WTC11 (cell line): ENCODE results near the gene MAP3K5. TPM values are rescaled to one million over a fixed set of nuclear protein-coding genes. Genes with fewer than 3 reads are reported as not detected.

Experiments
- ATAC-seq: fragments of 200-7000 bp; cut with Tn5 transposase; 2 replicates; pipeline ENCODE4 v1.10.0; 2021; ENCODE audit warnings: mild to moderate bottlenecking, moderate library complexity
- CTCF ChIA-PET: fragments of 300-600 bp; sonication (Branson Sonifier 250); formaldehyde crosslinking; loops from one replicate; lab custom pipeline; 2021; ENCODE audit warnings: antibody characterized with exemption; lab: Charles Lee
- POLR2A ChIA-PET: fragments of 350-600 bp; sonication (Branson Sonifier 250); formaldehyde crosslinking; loops from one replicate; lab custom pipeline; 2021; ENCODE audit warnings: antibody characterized with exemption; lab: Charles Lee
- DNase-seq: peaks from one replicate; pipeline ENCODE4 v3.0.0; 2021; ENCODE audit warnings: low spot score
- H3K27ac Mint-ChIP-seq: 2 replicates; pipeline ENCODE4 v1.8.0; 2021; ENCODE audit warnings: mixed read lengths
- H3K27me3 Mint-ChIP-seq: 2 replicates; pipeline ENCODE4 v1.8.0; 2021; ENCODE audit warnings: low read depth, mild to moderate bottlenecking, moderate library complexity, mixed read lengths
- H3K36me3 Mint-ChIP-seq: 2 replicates; pipeline ENCODE4 v1.8.0; 2021; ENCODE audit warnings: mixed read lengths
- H3K4me1 Mint-ChIP-seq: 2 replicates; pipeline ENCODE4 v1.8.0; 2022; ENCODE audit warnings: mixed read lengths
- H3K4me3 Mint-ChIP-seq: 2 replicates; pipeline ENCODE4 v1.8.0; 2021; ENCODE audit warnings: mild to moderate bottlenecking, moderate library complexity, mixed read lengths
- H3K9me3 Mint-ChIP-seq: 2 replicates; pipeline ENCODE4 v1.8.0; 2021; ENCODE audit warnings: mixed read lengths
- CBFB ChIP-seq: sonication (generic); formaldehyde crosslinking; IDR thresholded peaks from 2 replicates; pipeline ENCODE4 v1.8.1; 2022; ENCODE audit warnings: mild to moderate bottlenecking, low read depth, missing genetic modification reagents
- E2F1 ChIP-seq: sonication (generic); formaldehyde crosslinking; IDR thresholded peaks from 2 replicates; pipeline ENCODE4 v1.8.0; 2022; ENCODE audit warnings: mild to moderate bottlenecking, missing genetic modification reagents
- E2F4 ChIP-seq: sonication (generic); formaldehyde crosslinking; IDR thresholded peaks from 2 replicates; pipeline ENCODE4 v1.8.1; 2022; ENCODE audit warnings: low read depth, mild to moderate bottlenecking, moderate library complexity, missing genetic modification reagents, borderline replicate concordance
- E2F5 ChIP-seq: sonication (generic); formaldehyde crosslinking; IDR thresholded peaks from 2 replicates; pipeline ENCODE4 v1.8.1; 2022; ENCODE audit warnings: mild to moderate bottlenecking, moderate library complexity, missing genetic modification reagents
- EMX1 ChIP-seq: fragments of 250-450 bp; sonication (Bioruptor Pico); IDR thresholded peaks from 2 replicates; pipeline ENCODE4 v1.8.0; 2021; ENCODE audit warnings: mild to moderate bottlenecking
- FOXK1 ChIP-seq: sonication (generic); formaldehyde crosslinking; IDR thresholded peaks from 2 replicates; pipeline ENCODE4 v1.8.0; 2022; ENCODE audit warnings: mild to moderate bottlenecking, moderate library complexity, missing genetic modification reagents
- FOXP1 ChIP-seq: sonication (generic); formaldehyde crosslinking; IDR thresholded peaks from 2 replicates; pipeline ENCODE4 v1.8.0; 2022; ENCODE audit warnings: missing genetic modification reagents, mild to moderate bottlenecking, moderate library complexity, borderline replicate concordance
- IRF2 ChIP-seq: sonication (generic); formaldehyde crosslinking; IDR thresholded peaks from 2 replicates; pipeline ENCODE4 v1.8.0; 2022; ENCODE audit warnings: low read depth, missing genetic modification reagents, borderline replicate concordance
- MAX ChIP-seq: sonication (generic); formaldehyde crosslinking; IDR thresholded peaks from 2 replicates; pipeline ENCODE4 v1.8.0; 2022; ENCODE audit warnings: mild to moderate bottlenecking, missing genetic modification reagents
- NFATC4 ChIP-seq: fragments of 250-450 bp; sonication (Bioruptor Pico); IDR thresholded peaks from 2 replicates; pipeline ENCODE4 v1.9.0; 2021; ENCODE audit warnings: mild to moderate bottlenecking
- NFYB ChIP-seq: sonication (generic); formaldehyde crosslinking; conservative IDR thresholded peaks from 2 replicates; pipeline ENCODE4 v1.8.0; 2022; ENCODE audit warnings: low read depth, missing genetic modification reagents
- PRRX2 ChIP-seq: fragments of 250-450 bp; sonication (Bioruptor Pico); IDR thresholded peaks from 2 replicates; pipeline ENCODE4 v1.8.0; 2021; ENCODE audit warnings: mild to moderate bottlenecking
- RELA ChIP-seq: sonication (generic); formaldehyde crosslinking; IDR thresholded peaks from 2 replicates; pipeline ENCODE4 v1.8.1; 2022; ENCODE audit warnings: missing genetic modification reagents, mild to moderate bottlenecking, borderline replicate concordance
- SP1 ChIP-seq: sonication (generic); formaldehyde crosslinking; conservative IDR thresholded peaks from 2 replicates; pipeline ENCODE4 v1.8.1; 2022; ENCODE audit warnings: missing genetic modification reagents
- TEAD1 ChIP-seq: sonication (generic); formaldehyde crosslinking; IDR thresholded peaks from 2 replicates; pipeline ENCODE4 v1.8.0; 2022; ENCODE audit warnings: mild to moderate bottlenecking, missing genetic modification reagents
- USF1 ChIP-seq: sonication (generic); formaldehyde crosslinking; IDR thresholded peaks from 2 replicates; pipeline ENCODE4 v1.8.0; 2022; ENCODE audit warnings: mild to moderate bottlenecking, missing genetic modification reagents
- ZNF232 ChIP-seq: sonication (generic); formaldehyde crosslinking; IDR thresholded peaks from 2 replicates; pipeline ENCODE4 v1.8.0; 2022; ENCODE audit warnings: mild to moderate bottlenecking, missing genetic modification reagents
- ZNF263 ChIP-seq: sonication (generic); formaldehyde crosslinking; IDR thresholded peaks from 2 replicates; pipeline ENCODE4 v1.8.1; 2022; ENCODE audit warnings: low read depth, mild to moderate bottlenecking, moderate library complexity, missing genetic modification reagents
- ZNF512 ChIP-seq: sonication (generic); formaldehyde crosslinking; IDR thresholded peaks from 2 replicates; pipeline ENCODE4 v1.8.1; 2022; ENCODE audit warnings: missing genetic modification reagents, borderline replicate concordance
- ZNF671 ChIP-seq: fragments of 250-450 bp; sonication (Bioruptor Pico); IDR thresholded peaks from 2 replicates; pipeline ENCODE4 v1.8.0; 2021; ENCODE audit warnings: mild to moderate bottlenecking
- total RNA-seq: library from RNA; stranded (reverse); gene quantifications from 3 replicates; pipeline ENCODE4 v1.2.3, GENCODE V29; 2021
- TF ChIP-seq, protein P1 (sequence below): fragments of 250-450 bp; sonication (Bioruptor Pico); IDR thresholded peaks from 2 replicates; pipeline ENCODE4 v2.1.2; 2022; ENCODE audit warnings: mild to moderate bottlenecking, moderate library complexity
- TF ChIP-seq, protein P2 (sequence below): sonication (generic); formaldehyde crosslinking; IDR thresholded peaks from 2 replicates; pipeline ENCODE4 v1.8.1; 2023; ENCODE audit warnings: mild to moderate bottlenecking, missing genetic modification reagents
- TF ChIP-seq, protein P3 (sequence below): fragments of 250-450 bp; sonication (Bioruptor Pico); IDR thresholded peaks from 2 replicates; pipeline ENCODE4 v1.9.0; 2021; ENCODE audit warnings: mild to moderate bottlenecking, borderline replicate concordance

The MAP3K5 gene
- total RNA-seq, 1 experiment from 2014 or later, result 1.6 TPM

DNA sequence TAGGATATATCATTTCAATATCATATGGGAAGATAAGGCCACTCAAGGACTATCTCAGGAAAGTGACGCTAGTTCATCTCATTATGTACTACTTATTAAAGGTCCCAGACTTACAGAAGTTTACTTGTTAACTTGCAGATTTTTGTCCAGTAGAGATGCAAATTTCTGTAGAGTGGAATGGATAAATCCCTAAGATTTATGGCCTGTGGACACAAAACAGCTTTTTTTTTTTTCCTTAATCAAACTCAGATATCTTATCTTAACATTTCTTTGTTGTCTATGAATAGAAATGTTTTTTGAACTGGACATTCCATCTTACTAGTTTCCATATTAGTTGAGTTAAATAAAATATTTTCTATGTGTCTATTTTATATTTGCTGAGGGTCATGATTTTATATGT lies 131.6 kb downstream of the MAP3K5 start (continued):
- no peak for TF ChIP-seq E2F1 (CRISPR knock-in tag)
- no peak for TF ChIP-seq FOXP1 (CRISPR knock-in tag)
- TF ChIP-seq PRRX2 (CRISPR knock-in tag), result no peak
- TF ChIP-seq MAX (CRISPR knock-in tag), result no peak
- no peak for TF ChIP-seq RELA (CRISPR knock-in tag)
- no peak for TF ChIP-seq ZNF671 (CRISPR knock-in tag)
- TF ChIP-seq IRF2, result no peak
- no peak for TF ChIP-seq ZNF232
- TF ChIP-seq, protein P1, sequence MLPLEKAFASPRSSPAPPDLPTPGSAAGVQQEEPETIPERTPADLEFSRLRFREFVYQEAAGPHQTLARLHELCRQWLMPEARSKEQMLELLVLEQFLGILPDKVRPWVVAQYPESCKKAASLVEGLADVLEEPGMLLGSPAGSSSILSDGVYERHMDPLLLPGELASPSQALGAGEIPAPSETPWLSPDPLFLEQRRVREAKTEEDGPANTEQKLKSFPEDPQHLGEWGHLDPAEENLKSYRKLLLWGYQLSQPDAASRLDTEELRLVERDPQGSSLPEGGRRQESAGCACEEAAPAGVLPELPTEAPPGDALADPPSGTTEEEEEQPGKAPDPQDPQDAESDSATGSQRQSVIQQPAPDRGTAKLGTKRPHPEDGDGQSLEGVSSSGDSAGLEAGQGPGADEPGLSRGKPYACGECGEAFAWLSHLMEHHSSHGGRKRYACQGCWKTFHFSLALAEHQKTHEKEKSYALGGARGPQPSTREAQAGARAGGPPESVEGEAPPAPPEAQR, result no peak
- TF ChIP-seq SP1 (CRISPR knock-in tag), result no peak

- H3K36me3 Mint-ChIP-seq, result no peaks in the 10 kb centered on the region
- no peaks in the 10 kb centered on the region for H3K9me3 Mint-ChIP-seq
- ATAC-seq (no peak), DNase-seq (no peak)
- H3K4me1 Mint-ChIP-seq, result no peaks in the 10 kb centered on the region
- ChIA-PET POLR2A (no interaction called here), CTCF (no interaction called here)
- no peak overlapping the region for H3K27ac Mint-ChIP-seq
- TF ChIP-seq E2F4 (CRISPR knock-in tag) (no peak), NFYB (CRISPR knock-in tag) (no peak), USF1 (CRISPR knock-in tag) (no peak), ZNF512 (CRISPR knock-in tag) (no peak), EMX1 (CRISPR knock-in tag) (no peak), E2F5 (CRISPR knock-in tag) (no peak), FOXK1 (CRISPR knock-in tag) (no peak), ZNF263 (CRISPR knock-in tag) (no peak), NFATC4 (no peak), TEAD1 (CRISPR knock-in tag) (no peak), CBFB (no peak)
- TF ChIP-seq, protein P2, sequence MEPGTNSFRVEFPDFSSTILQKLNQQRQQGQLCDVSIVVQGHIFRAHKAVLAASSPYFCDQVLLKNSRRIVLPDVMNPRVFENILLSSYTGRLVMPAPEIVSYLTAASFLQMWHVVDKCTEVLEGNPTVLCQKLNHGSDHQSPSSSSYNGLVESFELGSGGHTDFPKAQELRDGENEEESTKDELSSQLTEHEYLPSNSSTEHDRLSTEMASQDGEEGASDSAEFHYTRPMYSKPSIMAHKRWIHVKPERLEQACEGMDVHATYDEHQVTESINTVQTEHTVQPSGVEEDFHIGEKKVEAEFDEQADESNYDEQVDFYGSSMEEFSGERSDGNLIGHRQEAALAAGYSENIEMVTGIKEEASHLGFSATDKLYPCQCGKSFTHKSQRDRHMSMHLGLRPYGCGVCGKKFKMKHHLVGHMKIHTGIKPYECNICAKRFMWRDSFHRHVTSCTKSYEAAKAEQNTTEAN (CRISPR knock-in tag), result no peak
- TF ChIP-seq, protein P3, sequence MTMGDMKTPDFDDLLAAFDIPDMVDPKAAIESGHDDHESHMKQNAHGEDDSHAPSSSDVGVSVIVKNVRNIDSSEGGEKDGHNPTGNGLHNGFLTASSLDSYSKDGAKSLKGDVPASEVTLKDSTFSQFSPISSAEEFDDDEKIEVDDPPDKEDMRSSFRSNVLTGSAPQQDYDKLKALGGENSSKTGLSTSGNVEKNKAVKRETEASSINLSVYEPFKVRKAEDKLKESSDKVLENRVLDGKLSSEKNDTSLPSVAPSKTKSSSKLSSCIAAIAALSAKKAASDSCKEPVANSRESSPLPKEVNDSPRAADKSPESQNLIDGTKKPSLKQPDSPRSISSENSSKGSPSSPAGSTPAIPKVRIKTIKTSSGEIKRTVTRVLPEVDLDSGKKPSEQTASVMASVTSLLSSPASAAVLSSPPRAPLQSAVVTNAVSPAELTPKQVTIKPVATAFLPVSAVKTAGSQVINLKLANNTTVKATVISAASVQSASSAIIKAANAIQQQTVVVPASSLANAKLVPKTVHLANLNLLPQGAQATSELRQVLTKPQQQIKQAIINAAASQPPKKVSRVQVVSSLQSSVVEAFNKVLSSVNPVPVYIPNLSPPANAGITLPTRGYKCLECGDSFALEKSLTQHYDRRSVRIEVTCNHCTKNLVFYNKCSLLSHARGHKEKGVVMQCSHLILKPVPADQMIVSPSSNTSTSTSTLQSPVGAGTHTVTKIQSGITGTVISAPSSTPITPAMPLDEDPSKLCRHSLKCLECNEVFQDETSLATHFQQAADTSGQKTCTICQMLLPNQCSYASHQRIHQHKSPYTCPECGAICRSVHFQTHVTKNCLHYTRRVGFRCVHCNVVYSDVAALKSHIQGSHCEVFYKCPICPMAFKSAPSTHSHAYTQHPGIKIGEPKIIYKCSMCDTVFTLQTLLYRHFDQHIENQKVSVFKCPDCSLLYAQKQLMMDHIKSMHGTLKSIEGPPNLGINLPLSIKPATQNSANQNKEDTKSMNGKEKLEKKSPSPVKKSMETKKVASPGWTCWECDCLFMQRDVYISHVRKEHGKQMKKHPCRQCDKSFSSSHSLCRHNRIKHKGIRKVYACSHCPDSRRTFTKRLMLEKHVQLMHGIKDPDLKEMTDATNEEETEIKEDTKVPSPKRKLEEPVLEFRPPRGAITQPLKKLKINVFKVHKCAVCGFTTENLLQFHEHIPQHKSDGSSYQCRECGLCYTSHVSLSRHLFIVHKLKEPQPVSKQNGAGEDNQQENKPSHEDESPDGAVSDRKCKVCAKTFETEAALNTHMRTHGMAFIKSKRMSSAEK (CRISPR knock-in tag), result no peak
- H3K4me3 Mint-ChIP-seq, result no peak overlapping the region
- H3K27me3 Mint-ChIP-seq, result no peaks in the 10 kb centered on the region
Measured at GRCh38 chr6:136659991-136660499, 132.2 kb downstream of the MAP3K5 start.
